ENCODE measurements around the gene GRIK4. TPM values are rescaled to one million over a fixed set of nuclear protein-coding genes. Genes with fewer than 3 reads are reported as not detected.

Gene GRIK4
- total and polyA plus RNA-seq, 2 donors (not counting 1 experiment from before 2014, with no cell fraction given) = 0.12 to 0.27 TPM

DNA sequence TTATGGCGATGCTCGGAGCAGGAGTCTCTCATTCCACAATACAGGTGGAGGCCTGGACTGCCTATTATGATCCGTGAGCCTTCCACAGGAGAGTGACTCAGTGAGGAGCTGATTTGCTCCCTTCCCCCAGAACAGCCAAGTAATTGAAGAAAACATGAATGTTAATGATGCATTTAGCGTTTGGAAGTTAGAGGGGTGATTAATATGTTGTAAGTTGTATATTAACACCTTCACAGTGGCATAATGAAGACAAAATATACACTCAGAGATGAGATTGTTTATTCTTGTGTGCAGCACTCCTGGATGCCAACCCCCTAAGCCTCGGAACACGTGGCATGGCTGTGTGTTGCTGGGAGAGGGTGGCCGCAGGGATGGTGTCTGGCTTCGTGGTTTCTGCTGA is 98.6 kb downstream of the GRIK4 start:
- peaks cover 16% of the 10 kb centered on the region for H3K27me3 Mint-ChIP-seq
- intact Hi-C loops (cut with micrococcal nuclease) = no loop called here
- H3K27me3 ChIP-seq (replicated peaks in 1 of 4; ENCODE audit: control extremely low read depth in 1 of 4, control insufficient read depth in 3 of 4, insufficient read depth in 4 of 4, low read length in 3 of 4) = peaks cover 0 to 5% (median 0%) of the 10 kb centered on the region in 4 experiments
- H3K36me3 ChIP-seq (replicated peaks in 1 of 2; ENCODE audit: control extremely low read depth in 1 of 2, control insufficient read depth in 1 of 2, extremely low read depth in 1 of 2, insufficient read depth in 2 of 2, low read length in 1 of 2) = no peaks in the 10 kb centered on the region
- no peak overlapping the region for H3K9ac ChIP-seq (ENCODE audit: low read length)
- H3K4me3 ChIP-seq (ENCODE audit: control extremely low read depth in 1 of 5, extremely low read depth in 1 of 5, insufficient read depth in 1 of 5, low read depth in 2 of 5, low read length in 4 of 5) = no peak overlapping the region
- TF ChIP-seq, protein P1, sequence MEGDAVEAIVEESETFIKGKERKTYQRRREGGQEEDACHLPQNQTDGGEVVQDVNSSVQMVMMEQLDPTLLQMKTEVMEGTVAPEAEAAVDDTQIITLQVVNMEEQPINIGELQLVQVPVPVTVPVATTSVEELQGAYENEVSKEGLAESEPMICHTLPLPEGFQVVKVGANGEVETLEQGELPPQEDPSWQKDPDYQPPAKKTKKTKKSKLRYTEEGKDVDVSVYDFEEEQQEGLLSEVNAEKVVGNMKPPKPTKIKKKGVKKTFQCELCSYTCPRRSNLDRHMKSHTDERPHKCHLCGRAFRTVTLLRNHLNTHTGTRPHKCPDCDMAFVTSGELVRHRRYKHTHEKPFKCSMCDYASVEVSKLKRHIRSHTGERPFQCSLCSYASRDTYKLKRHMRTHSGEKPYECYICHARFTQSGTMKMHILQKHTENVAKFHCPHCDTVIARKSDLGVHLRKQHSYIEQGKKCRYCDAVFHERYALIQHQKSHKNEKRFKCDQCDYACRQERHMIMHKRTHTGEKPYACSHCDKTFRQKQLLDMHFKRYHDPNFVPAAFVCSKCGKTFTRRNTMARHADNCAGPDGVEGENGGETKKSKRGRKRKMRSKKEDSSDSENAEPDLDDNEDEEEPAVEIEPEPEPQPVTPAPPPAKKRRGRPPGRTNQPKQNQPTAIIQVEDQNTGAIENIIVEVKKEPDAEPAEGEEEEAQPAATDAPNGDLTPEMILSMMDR (IDR thresholded peaks at IDR 0.05) = no peak
- no peak for TF ChIP-seq EZH2 (IDR thresholded peaks at IDR 0.05; ENCODE audit: borderline replicate concordance, insufficient read depth, low read depth, low read length, poor library complexity, severe bottlenecking)
- ATAC-seq (ENCODE audit: low read depth) (no peak), DNase-seq (no peak)
- no peak overlapping the region for H3K27ac ChIP-seq (ENCODE audit: low read length in 2 of 2)
- no peaks in the 10 kb centered on the region for H3K79me2 ChIP-seq (ENCODE audit: control insufficient read depth, insufficient read depth, low read length)
- H3K27ac Mint-ChIP-seq = no peak overlapping the region
- H3K4me2 ChIP-seq (replicated peaks; ENCODE audit: low read depth, low read length, poor library complexity, severe bottlenecking) = no peak overlapping the region
- 98% methylated on average over 6 of the region's 8 CpGs for WGBS (ENCODE audit: insufficient coverage)
- ChIA-PET POLR2A (no interaction called here), CTCF (no interaction called here)
- no peaks in the 10 kb centered on the region for H3K9me3 Mint-ChIP-seq (ENCODE audit: insufficient read depth)
- H3K9me3 ChIP-seq (ENCODE audit: control extremely low read depth in 1 of 3, control insufficient read depth in 2 of 3, insufficient read depth in 1 of 3, low read length in 2 of 3) = peaks cover 0 to 2% (median 0%) of the 10 kb centered on the region in 3 donors
- peaks cover 0 to 11% of the 10 kb centered on the region in 2 donors for H3K4me1 ChIP-seq (ENCODE audit: control insufficient read depth in 2 of 2, insufficient read depth in 2 of 2, low read length in 2 of 2)
- H2AFZ ChIP-seq (ENCODE audit: insufficient read depth, low read depth, low read length, poor library complexity, severe bottlenecking) = no peak overlapping the region
- H3K4me3 Mint-ChIP-seq = no peak overlapping the region
- H3K4me1 Mint-ChIP-seq = peaks cover 16% of the 10 kb centered on the region
- H4K20me1 ChIP-seq (ENCODE audit: control insufficient read depth, insufficient read depth, low read length, poor library complexity, severe bottlenecking) = no peaks in the 10 kb centered on the region

DNA sequence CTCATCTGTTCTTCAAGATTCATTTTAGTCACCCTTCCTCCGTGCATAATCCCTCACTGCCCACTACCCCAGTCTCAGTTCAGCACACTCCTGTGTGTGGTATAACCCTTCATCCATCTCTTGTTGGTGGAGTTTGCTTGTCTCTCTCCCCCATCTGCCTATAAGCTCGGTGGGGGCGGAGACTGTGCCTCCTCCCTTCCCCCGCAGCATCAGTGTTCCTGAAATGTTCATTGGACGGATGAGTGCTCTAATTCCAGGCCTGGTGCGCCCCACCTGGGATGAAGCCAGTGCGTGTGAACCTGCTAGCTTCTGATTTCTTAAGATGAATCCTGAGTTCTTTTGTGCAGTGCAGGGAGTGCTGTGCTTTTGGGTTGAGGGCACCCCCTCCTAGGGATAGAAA is 100.0 kb downstream of the GRIK4 start:
- POLR2A ChIA-PET = no interaction called here
- DNase-seq = no peak
- H4K20me1 ChIP-seq (ENCODE audit: control insufficient read depth, insufficient read depth, low read length, poor library complexity, severe bottlenecking) = no peaks in the 10 kb centered on the region
- intact Hi-C loops (cut with micrococcal nuclease) = no loop called here
- H2AFZ ChIP-seq (ENCODE audit: insufficient read depth, low read depth, low read length, poor library complexity, severe bottlenecking) = no peak overlapping the region
- TF ChIP-seq EZH2 (IDR thresholded peaks at IDR 0.05; ENCODE audit: borderline replicate concordance, insufficient read depth, low read depth, low read length, poor library complexity, severe bottlenecking) = no peak
- TF ChIP-seq, protein P1 (IDR thresholded peaks at IDR 0.05) = no peak
- Mint-ChIP-seq H3K27me3 (peaks cover 10% of the 10 kb centered on the region), H3K9me3 (ENCODE audit: insufficient read depth) (no peaks in the 10 kb centered on the region), H3K27ac (no peak overlapping the region), H3K4me1 (peaks cover 16% of the 10 kb centered on the region), H3K4me3 (no peak overlapping the region)
- H3K4me2 ChIP-seq (replicated peaks; ENCODE audit: low read depth, low read length, poor library complexity, severe bottlenecking) = no peak overlapping the region
- 91% methylated on average over 4 of the region's 7 CpGs for WGBS (ENCODE audit: insufficient coverage)
- no peak overlapping the region for H3K4me3 ChIP-seq (ENCODE audit: control extremely low read depth in 1 of 5, extremely low read depth in 1 of 5, insufficient read depth in 1 of 5, low read depth in 2 of 5, low read length in 4 of 5)
- H3K4me1 ChIP-seq (ENCODE audit: control insufficient read depth in 2 of 2, insufficient read depth in 2 of 2, low read length in 2 of 2) = peaks cover 0 to 11% of the 10 kb centered on the region in 2 donors
- CTCF ChIA-PET = no interaction called here
- no peaks in the 10 kb centered on the region for H3K79me2 ChIP-seq (ENCODE audit: control insufficient read depth, insufficient read depth, low read length)
- H3K9ac ChIP-seq (ENCODE audit: low read length) = no peak overlapping the region
- no peaks in the 10 kb centered on the region for H3K36me3 ChIP-seq (replicated peaks in 1 of 2; ENCODE audit: control extremely low read depth in 1 of 2, control insufficient read depth in 1 of 2, extremely low read depth in 1 of 2, insufficient read depth in 2 of 2, low read length in 1 of 2)
- peaks cover 0 to 3% (median 0%) of the 10 kb centered on the region in 4 experiments for H3K27me3 ChIP-seq (replicated peaks in 1 of 4; ENCODE audit: control extremely low read depth in 1 of 4, control insufficient read depth in 3 of 4, insufficient read depth in 4 of 4, low read length in 3 of 4)
- no peak overlapping the region for H3K27ac ChIP-seq (ENCODE audit: low read length in 2 of 2)
- peaks cover 0 to 2% (median 0%) of the 10 kb centered on the region in 3 donors for H3K9me3 ChIP-seq (ENCODE audit: control extremely low read depth in 1 of 3, control insufficient read depth in 2 of 3, insufficient read depth in 1 of 3, low read length in 2 of 3)
- ATAC-seq (ENCODE audit: low read depth) = no peak
